ENCODE measurements around the gene CCDC71. TPM values are rescaled to one million over a fixed set of nuclear protein-coding genes. Genes with fewer than 3 reads are reported as not detected.

CCDC71 gene
- total and polyA plus RNA-seq, 9 of the 15 experiments (the other 6 are each of a cell fraction or from before 2014, with no cell fraction given): 0.13 to 19.3 (median 14.3) TPM

GRCh38 chr3:49171775-49172500 lies 5.8 kb upstream of the CCDC71 start:
- peak overlapping the region; percentile 84 for H3K4me2 ChIP-seq (ENCODE audit: insufficient read depth, low read length)
- ATAC-seq (no peak; the same call in 1 of the 3 replicates), FAIRE-seq (no peak), DNase-seq (ENCODE audit: extremely low read depth in 1 of 4, low spot score in 3 of 4) (no peak)
- POLR2A ChIA-PET: interaction anchor here (0.6 to 1.2 kb wide), 5 partner anchors 9 to 823 kb away, joined by 3 to 5 read pairs (median 3); no protein-coding TSS in a partner anchor
- peak overlapping the region; percentile 67 to 88 for H3K9ac ChIP-seq (ENCODE audit: insufficient read depth in 1 of 2, low read depth in 2 of 2, low read length in 2 of 2)
- peak overlapping the region; percentile 72 for H3K4me3 ChIP-seq
- peaks cover 25% of the 10 kb centered on the region for H3K79me2 ChIP-seq (ENCODE audit: control insufficient read depth, insufficient read depth, low read length)
- H3K4me1 ChIP-seq (replicated peaks in 1 of 2; ENCODE audit: control insufficient read depth in 2 of 2, insufficient read depth in 2 of 2, low read length in 2 of 2): peaks cover 33 to 52% of the 10 kb centered on the region in 2 experiments
- 9% methylated on average over 4 of the region's 7 CpGs for WGBS (ENCODE audit: insufficient coverage, low coverage, missing lambda C conversion rate)
- CTCF ChIA-PET (ENCODE audit: low intra/inter-chr PET ratio): no interaction called here
- in situ Hi-C loops (cut with MboI) (loop anchor here (25.0 kb wide), 1 partner anchor 265 kb away; the partner anchor contains the start of gene NICN1), intact Hi-C loops (cut with micrococcal nuclease) (loop anchor here (5.0 kb wide), 4 partner anchors 65 to 275 kb away; partner anchors contain the start of genes C3orf62 and USP4)
- H3K27me3 ChIP-seq (ENCODE audit: control insufficient read depth in 2 of 2, insufficient read depth in 2 of 2, low read length in 2 of 2): no peaks in the 10 kb centered on the region
- peak overlapping the region; percentile 87 for H3K27ac ChIP-seq (ENCODE audit: extremely low read depth, low read depth, low read length)
- peaks cover 16% of the 10 kb centered on the region for H3K36me3 ChIP-seq (ENCODE audit: control insufficient read depth, insufficient read depth, low read length)
- peaks cover 3% of the 10 kb centered on the region for H3K9me1 ChIP-seq (ENCODE audit: control insufficient read depth, insufficient read depth, low read length)
- H4K20me1 ChIP-seq (replicated peaks; ENCODE audit: control insufficient read depth, insufficient read depth, low read length): no peaks in the 10 kb centered on the region; the same call in 1 of the 2 replicates
- H2AFZ ChIP-seq (ENCODE audit: low read depth, low read length): peak overlapping the region; percentile 98
- BruUV-seq (replicated peaks): TSS peak; percentile 46
- H3K9me3 ChIP-seq (replicated peaks; ENCODE audit: control insufficient read depth, insufficient read depth, low read depth, low read length): no peaks in the 10 kb centered on the region
- TF ChIP-seq, protein P1, sequence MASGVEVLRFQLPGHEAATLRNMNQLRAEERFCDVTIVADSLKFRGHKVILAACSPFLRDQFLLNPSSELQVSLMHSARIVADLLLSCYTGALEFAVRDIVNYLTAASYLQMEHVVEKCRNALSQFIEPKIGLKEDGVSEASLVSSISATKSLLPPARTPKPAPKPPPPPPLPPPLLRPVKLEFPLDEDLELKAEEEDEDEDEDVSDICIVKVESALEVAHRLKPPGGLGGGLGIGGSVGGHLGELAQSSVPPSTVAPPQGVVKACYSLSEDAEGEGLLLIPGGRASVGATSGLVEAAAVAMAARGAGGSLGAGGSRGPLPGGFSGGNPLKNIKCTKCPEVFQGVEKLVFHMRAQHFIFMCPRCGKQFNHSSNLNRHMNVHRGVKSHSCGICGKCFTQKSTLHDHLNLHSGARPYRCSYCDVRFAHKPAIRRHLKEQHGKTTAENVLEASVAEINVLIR (CRISPR knock-in tag; IDR thresholded peaks at IDR 0.05): no peak
- TF ChIP-seq CBX2 (IDR thresholded peaks at IDR 0.05; ENCODE audit: insufficient read depth, low read length, poor library complexity, severe bottlenecking) (no peak), BCOR (IDR thresholded peaks at IDR 0.05) (no peak), ZNF175 (CRISPR knock-in tag; IDR thresholded peaks at IDR 0.05; ENCODE audit: low read depth) (no peak)
- TF ChIP-seq, protein P2, sequence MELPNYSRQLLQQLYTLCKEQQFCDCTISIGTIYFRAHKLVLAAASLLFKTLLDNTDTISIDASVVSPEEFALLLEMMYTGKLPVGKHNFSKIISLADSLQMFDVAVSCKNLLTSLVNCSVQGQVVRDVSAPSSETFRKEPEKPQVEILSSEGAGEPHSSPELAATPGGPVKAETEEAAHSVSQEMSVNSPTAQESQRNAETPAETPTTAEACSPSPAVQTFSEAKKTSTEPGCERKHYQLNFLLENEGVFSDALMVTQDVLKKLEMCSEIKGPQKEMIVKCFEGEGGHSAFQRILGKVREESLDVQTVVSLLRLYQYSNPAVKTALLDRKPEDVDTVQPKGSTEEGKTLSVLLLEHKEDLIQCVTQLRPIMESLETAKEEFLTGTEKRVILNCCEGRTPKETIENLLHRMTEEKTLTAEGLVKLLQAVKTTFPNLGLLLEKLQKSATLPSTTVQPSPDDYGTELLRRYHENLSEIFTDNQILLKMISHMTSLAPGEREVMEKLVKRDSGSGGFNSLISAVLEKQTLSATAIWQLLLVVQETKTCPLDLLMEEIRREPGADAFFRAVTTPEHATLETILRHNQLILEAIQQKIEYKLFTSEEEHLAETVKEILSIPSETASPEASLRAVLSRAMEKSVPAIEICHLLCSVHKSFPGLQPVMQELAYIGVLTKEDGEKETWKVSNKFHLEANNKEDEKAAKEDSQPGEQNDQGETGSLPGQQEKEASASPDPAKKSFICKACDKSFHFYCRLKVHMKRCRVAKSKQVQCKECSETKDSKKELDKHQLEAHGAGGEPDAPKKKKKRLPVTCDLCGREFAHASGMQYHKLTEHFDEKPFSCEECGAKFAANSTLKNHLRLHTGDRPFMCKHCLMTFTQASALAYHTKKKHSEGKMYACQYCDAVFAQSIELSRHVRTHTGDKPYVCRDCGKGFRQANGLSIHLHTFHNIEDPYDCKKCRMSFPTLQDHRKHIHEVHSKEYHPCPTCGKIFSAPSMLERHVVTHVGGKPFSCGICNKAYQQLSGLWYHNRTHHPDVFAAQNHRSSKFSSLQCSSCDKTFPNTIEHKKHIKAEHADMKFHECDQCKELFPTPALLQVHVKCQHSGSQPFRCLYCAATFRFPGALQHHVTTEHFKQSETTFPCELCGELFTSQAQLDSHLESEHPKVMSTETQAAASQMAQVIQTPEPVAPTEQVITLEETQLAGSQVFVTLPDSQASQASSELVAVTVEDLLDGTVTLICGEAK (IDR thresholded peaks at IDR 0.05): 0 out of 2 replicates have a peak, but pooled peaks have one; percentile 2
- TF ChIP-seq, protein P2 (CRISPR knock-in tag; IDR thresholded peaks at IDR 0.05): no peak
- TF ChIP-seq, protein P3, sequence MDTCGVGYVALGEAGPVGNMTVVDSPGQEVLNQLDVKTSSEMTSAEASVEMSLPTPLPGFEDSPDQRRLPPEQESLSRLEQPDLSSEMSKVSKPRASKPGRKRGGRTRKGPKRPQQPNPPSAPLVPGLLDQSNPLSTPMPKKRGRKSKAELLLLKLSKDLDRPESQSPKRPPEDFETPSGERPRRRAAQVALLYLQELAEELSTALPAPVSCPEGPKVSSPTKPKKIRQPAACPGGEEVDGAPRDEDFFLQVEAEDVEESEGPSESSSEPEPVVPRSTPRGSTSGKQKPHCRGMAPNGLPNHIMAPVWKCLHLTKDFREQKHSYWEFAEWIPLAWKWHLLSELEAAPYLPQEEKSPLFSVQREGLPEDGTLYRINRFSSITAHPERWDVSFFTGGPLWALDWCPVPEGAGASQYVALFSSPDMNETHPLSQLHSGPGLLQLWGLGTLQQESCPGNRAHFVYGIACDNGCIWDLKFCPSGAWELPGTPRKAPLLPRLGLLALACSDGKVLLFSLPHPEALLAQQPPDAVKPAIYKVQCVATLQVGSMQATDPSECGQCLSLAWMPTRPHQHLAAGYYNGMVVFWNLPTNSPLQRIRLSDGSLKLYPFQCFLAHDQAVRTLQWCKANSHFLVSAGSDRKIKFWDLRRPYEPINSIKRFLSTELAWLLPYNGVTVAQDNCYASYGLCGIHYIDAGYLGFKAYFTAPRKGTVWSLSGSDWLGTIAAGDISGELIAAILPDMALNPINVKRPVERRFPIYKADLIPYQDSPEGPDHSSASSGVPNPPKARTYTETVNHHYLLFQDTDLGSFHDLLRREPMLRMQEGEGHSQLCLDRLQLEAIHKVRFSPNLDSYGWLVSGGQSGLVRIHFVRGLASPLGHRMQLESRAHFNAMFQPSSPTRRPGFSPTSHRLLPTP (IDR thresholded peaks at IDR 0.05; ENCODE audit: borderline replicate concordance, extremely low read depth, insufficient read length): no peak
